H1 (cell line): ENCODE results near the gene ATP13A3. TPM values are rescaled to one million over a fixed set of nuclear protein-coding genes. Genes with fewer than 3 reads are reported as not detected.

ENCODE experiments used
- CTCF ChIA-PET: fragments of 300-600 bp; sonication (Branson Sonifier 250); formaldehyde crosslinking; loops from one replicate; lab custom pipeline; 2021; ENCODE audit not compliant: partially characterized antibody; lab: Charles Lee
- POLR2A ChIA-PET: fragments of 300-600 bp; sonication (Branson Sonifier 250); formaldehyde crosslinking; loops from one replicate; lab custom pipeline; 2021; ENCODE audit warnings: inconsistent platforms; ENCODE audit not compliant: partially characterized antibody; lab: Charles Lee
- DNase-seq, 2 experiments: peaks; one replicate each; pipeline versions ENCODE4 v3.0.0 to v3.0.0-alpha.2; 2010 to 2022; ENCODE audit warnings: low spot score in 2 of 2, low read depth in 1 of 2, mixed read lengths in 1 of 2
- FAIRE-seq: peaks from 2 replicates; lab custom pipeline; 2011; peaks lifted over from hg19 to GRCh38; lab: Jason Lieb, UNC
- H2AFZ ChIP-seq: 2 replicates; pipeline ENCODE4 v1.8.1; 2012; ENCODE audit warnings: low read length, inconsistent platforms
- H2AK5ac ChIP-seq: 2 replicates; pipeline ENCODE4 v1.6.1; 2013; ENCODE audit warnings: low read depth, low read length
- H2BK120ac ChIP-seq: replicated peaks from 2 replicates; pipeline ENCODE3; 2013; ENCODE audit warnings: low read depth, low read length, inconsistent platforms
- H2BK12ac ChIP-seq: 2 replicates; pipeline ENCODE4 v1.6.1; 2013; ENCODE audit warnings: low read depth, low read length
- H2BK15ac ChIP-seq: 2 replicates; pipeline ENCODE4 v1.6.1; 2013; ENCODE audit warnings: low read length
- H2BK20ac ChIP-seq: 2 replicates; pipeline ENCODE4 v1.6.1; 2013; ENCODE audit warnings: low read length
- H2BK5ac ChIP-seq: 2 replicates; pipeline ENCODE4 v1.6.1; 2013; ENCODE audit warnings: low read depth, low read length
- H3K14ac ChIP-seq: 2 replicates; pipeline ENCODE4 v1.6.1; 2013; ENCODE audit warnings: inconsistent platforms; ENCODE audit not compliant: insufficient read length
- H3K18ac ChIP-seq: 2 replicates; pipeline ENCODE4 v1.6.1; 2013; ENCODE audit warnings: low read length; ENCODE audit errors: extremely low read depth
- H3K23ac ChIP-seq: 2 replicates; pipeline ENCODE4 v1.6.1; 2013; ENCODE audit warnings: inconsistent platforms; ENCODE audit not compliant: insufficient read length
- H3K23me2 ChIP-seq: 2 replicates; pipeline ENCODE4 v1.6.1; 2013; ENCODE audit warnings: low read depth, low read length
- H3K27ac ChIP-seq: 2 replicates; pipeline ENCODE4 v1.6.1; 2011; ENCODE audit warnings: low read depth, low read length, inconsistent platforms
- H3K27me3 ChIP-seq, 4 experiments: replicated peaks in 1 of 4; 1 replicate in 1 of 4; 2 replicates in 3 of 4; pipeline versions ENCODE4 v1.6.1 to v1.8.1; 2011 to 2013; ENCODE audit warnings: low read length in 3 of 4, mild to moderate bottlenecking in 3 of 4, inconsistent platforms in 2 of 4, mixed read lengths in 2 of 4, moderate library complexity in 1 of 4; ENCODE audit not compliant: control insufficient read depth in 3 of 4, insufficient read depth in 3 of 4; ENCODE audit errors: extremely low read depth in 1 of 4
- H3K36me3 ChIP-seq, 4 experiments: 2 replicates each; pipeline versions ENCODE4 v1.6.1 to v1.8.1; 2011 to 2013; ENCODE audit warnings: mild to moderate bottlenecking in 4 of 4, low read length in 3 of 4, moderate library complexity in 2 of 4, control low read depth in 1 of 4, inconsistent platforms in 1 of 4; ENCODE audit not compliant: insufficient read depth in 4 of 4, control insufficient read depth in 2 of 4
- H3K4ac ChIP-seq: replicated peaks from 2 replicates; pipeline ENCODE3; 2013; ENCODE audit warnings: low read length, low read depth, mixed read lengths, inconsistent platforms; ENCODE audit not compliant: insufficient read length
- H3K4me1 ChIP-seq, 4 experiments: replicated peaks in 1 of 4; 1 replicate in 1 of 4; 2 replicates in 3 of 4; pipeline versions ENCODE4 v1.6.1 to v1.8.1; 2011 to 2013; ENCODE audit warnings: low read length in 3 of 4, inconsistent platforms in 2 of 4, mixed read lengths in 1 of 4; ENCODE audit not compliant: insufficient read depth in 4 of 4, control insufficient read depth in 3 of 4
- H3K4me2 ChIP-seq, 2 experiments: 2 replicates each; pipeline versions ENCODE4 v1.6.1 to v1.8.1; 2011 to 2013; ENCODE audit warnings: low read depth in 2 of 2, low read length in 2 of 2, control low read depth in 1 of 2, inconsistent platforms in 1 of 2, mild to moderate bottlenecking in 1 of 2; ENCODE audit not compliant: insufficient read depth in 1 of 2
- H3K4me3 ChIP-seq, 4 experiments: fragments of 200-600, 300-600 bp in 1 of 4; sonication (generic), shearing (Covaris generic), sonication (Bioruptor Twin) in 1 of 4; 2 replicates each; pipeline versions ENCODE4 v1.5.1 to v1.8.1; 2011 to 2016; ENCODE audit warnings: low read length in 4 of 4, low read depth in 3 of 4, control low read depth in 2 of 4, inconsistent platforms in 2 of 4, mild to moderate bottlenecking in 2 of 4, mixed read lengths in 1 of 4, moderate library complexity in 1 of 4; ENCODE audit not compliant: insufficient read depth in 2 of 4; ENCODE audit errors: extremely low read depth in 1 of 4
- H3K56ac ChIP-seq: replicated peaks from 2 replicates; pipeline ENCODE3; 2013; ENCODE audit warnings: low read depth, mild to moderate bottlenecking, mixed read lengths, low read length, inconsistent platforms; ENCODE audit not compliant: insufficient read length
- H3K79me1 ChIP-seq: 2 replicates; pipeline ENCODE4 v1.6.1; 2013; ENCODE audit warnings: low read depth, low read length, control low read depth
- H3K79me2 ChIP-seq, 2 experiments: 2 replicates each; pipeline versions ENCODE4 v1.6.1 to v1.8.1; 2012 to 2013; ENCODE audit warnings: low read length in 2 of 2, mild to moderate bottlenecking in 2 of 2, inconsistent platforms in 1 of 2; ENCODE audit not compliant: insufficient read depth in 2 of 2, control insufficient read depth in 1 of 2
- H3K9ac ChIP-seq, 4 experiments: replicated peaks in 1 of 4; 1 replicate in 1 of 4; 2 replicates in 3 of 4; pipeline versions ENCODE4 v1.6.1 to v1.8.1; 2011 to 2013; ENCODE audit warnings: low read depth in 3 of 4, low read length in 3 of 4, control low read depth in 2 of 4, mild to moderate bottlenecking in 2 of 4, moderate library complexity in 2 of 4, inconsistent platforms in 1 of 4; ENCODE audit errors: extremely low read depth in 1 of 4
- H3K9me3 ChIP-seq, 2 experiments: 2 replicates each; pipeline versions ENCODE4 v1.6.1 to v1.8.1; 2012 to 2013; ENCODE audit warnings: mild to moderate bottlenecking in 2 of 2, moderate library complexity in 2 of 2, control low read depth in 1 of 2, inconsistent platforms in 1 of 2, low read depth in 1 of 2, low read length in 1 of 2, mixed read lengths in 1 of 2; ENCODE audit not compliant: insufficient read depth in 2 of 2
- H4K20me1 ChIP-seq, 2 experiments: replicated peaks in 1 of 2; 2 replicates each; pipeline versions ENCODE3 to v1.8.1; 2011 to 2013; ENCODE audit warnings: inconsistent platforms in 2 of 2, low read length in 2 of 2, mild to moderate bottlenecking in 1 of 2; ENCODE audit not compliant: insufficient read depth in 2 of 2, control insufficient read depth in 1 of 2
- H4K5ac ChIP-seq: 2 replicates; pipeline ENCODE4 v1.6.1; 2013; ENCODE audit warnings: low read length, low read depth, mixed read lengths, inconsistent platforms; ENCODE audit not compliant: insufficient read length
- H4K8ac ChIP-seq: 2 replicates; pipeline ENCODE4 v1.8.0; 2013; ENCODE audit warnings: mild to moderate bottlenecking, moderate library complexity, low read length, inconsistent platforms; ENCODE audit not compliant: insufficient read depth; ENCODE audit errors: extremely low read depth
- H4K91ac ChIP-seq: replicated peaks from 2 replicates; pipeline ENCODE3; 2013; ENCODE audit warnings: low read length, mixed read lengths, inconsistent platforms; ENCODE audit not compliant: insufficient read length
- CBX8 ChIP-seq: fragments of 300-800, 300-1000 bp; sonication (generic); IDR thresholded peaks from 2 replicates; pipeline ENCODE4 v1.7.1; 2016; ENCODE audit warnings: low read depth, low read length, borderline replicate concordance
- HDAC2 ChIP-seq, 2 experiments: fragments of 300-600 bp in 1 of 2; sonication (generic) in 1 of 2; IDR thresholded peaks; 2 replicates each; pipeline ENCODE4 v1.6.1; 2011 to 2012; ENCODE audit warnings: low read depth in 2 of 2, low read length in 2 of 2, mild to moderate bottlenecking in 2 of 2, moderate library complexity in 2 of 2, borderline replicate concordance in 1 of 2, inconsistent platforms in 1 of 2
- KDM4A ChIP-seq: IDR thresholded peaks from one replicate; pipeline ENCODE4 v1.7.1; 2012; ENCODE audit warnings: low read depth, mild to moderate bottlenecking, moderate library complexity, low read length, inconsistent platforms; ENCODE audit not compliant: severe bottlenecking
- YY1 ChIP-seq: IDR thresholded peaks from 2 replicates; pipeline ENCODE4 v1.6.1; 2011; ENCODE audit warnings: low read depth, mild to moderate bottlenecking, low read length
- ZNF274 ChIP-seq: IDR thresholded peaks from 2 replicates; pipeline ENCODE4 v1.7.0; 2012; ENCODE audit warnings: low read length, borderline replicate concordance; ENCODE audit errors: extremely low read depth
- whole genome bisulfite sequencing, 2 experiments: shearing (Covaris generic) in 1 of 2; methylation state at CpG; one replicate each; pipeline versions ENCODE4 v1.1.6 to v1.1.7; 2013 to 2015; ENCODE audit warnings: low lambda C conversion rate in 2 of 2, mixed read lengths in 2 of 2, inconsistent platforms in 1 of 2, low coverage in 1 of 2, missing lambda C conversion rate in 1 of 2; ENCODE audit not compliant: insufficient replicate concordance in 2 of 2, insufficient coverage in 1 of 2, insufficient read length in 1 of 2; ENCODE audit errors: extremely low coverage in 1 of 2, missing lambda C conversion rate in 1 of 2; 5-methylcytosine and 5-hydroxymethylcytosine counted together
- polyA plus RNA-seq, 7 experiments: library from polyadenylated mRNA; depleted of rRNA in 3 of 7; stranded (reverse) in 5 of 7; unstranded in 2 of 7; fragments of >200 nt in 5 of 7; fragments of 200-250 nt in 2 of 7; gene quantifications; 1 replicate in 5 of 7; 2 replicates in 1 of 7; 4 replicates in 1 of 7; pipeline versions ENCODE4 v1.2.1 to v1.2.3, GENCODE V29; 2011 to 2013; ENCODE audit warnings: missing spikeins in 2 of 7, mixed read lengths in 2 of 7
- total RNA-seq: library from RNA; stranded (reverse); fragmentation: NEBNext Ultra II Directional; extraction: Animal tissue kit (Norgen Biotek cat#: 25700); gene quantifications from 2 replicates; pipeline ENCODE4 v1.2.1, GENCODE V29; 2021
- TF ChIP-seq, protein P1 (sequence below): IDR thresholded peaks from 2 replicates; pipeline ENCODE4 v1.6.1; 2012; ENCODE audit warnings: inconsistent platforms

The ATP13A3 gene
- total and polyA plus RNA-seq, 2 of the 8 experiments (the other 6 are each of a cell fraction or from before 2014, with no cell fraction given): 18.6 to 92.2 TPM

GRCh38 chr3:194487289-194488054, 670 bp upstream of the ATP13A3 start:
- no peak overlapping the region; the same call in 1 of the 2 replicates for H2BK15ac ChIP-seq
- H3K4me2 ChIP-seq: peak overlapping the region; percentile 60 to 70
- peaks cover 8% of the 10 kb centered on the region; the same call in 1 of the 2 replicates for H3K23me2 ChIP-seq
- H2AK5ac ChIP-seq: peak overlapping the region; percentile 82; the same call in 1 of the 2 replicates
- DNase-seq (no peak), FAIRE-seq (no peak)
- H4K20me1 ChIP-seq: peaks cover 0 to 9% of the 10 kb centered on the region in 2 experiments
- H3K79me2 ChIP-seq: peaks cover 12 to 37% of the 10 kb centered on the region in 2 experiments
- H3K4me1 ChIP-seq: peaks cover 0 to 2% (median 0%) of the 10 kb centered on the region in 4 experiments; a peak in 2 of 7 replicates
- H2AFZ ChIP-seq: peak overlapping the region; percentile 93; the same call in 1 of the 2 replicates
- peak overlapping the region; percentile 60 for H4K8ac ChIP-seq
- H3K4ac ChIP-seq: no peak overlapping the region
- H3K79me1 ChIP-seq: no peaks in the 10 kb centered on the region
- peak overlapping the region in 2 of 4 experiments; percentile 29; a peak in 4 of 7 replicates for H3K9ac ChIP-seq
- H4K91ac ChIP-seq: no peak overlapping the region
- no peak overlapping the region for H3K23ac ChIP-seq
- TF ChIP-seq KDM4A: peak; percentile 21
- no peak for TF ChIP-seq ZNF274
- TF ChIP-seq CBX8: no peak
- TF ChIP-seq HDAC2 (IDR thresholded peaks at IDR 0.05; ENCODE audit: borderline replicate concordance in 1 of 2, low read depth in 2 of 2, low read length in 2 of 2): 0 out of 4 replicates have a peak, but pooled peaks of 1 of the 2 experiments have one; percentile 36
- TF ChIP-seq YY1: peak; percentile 81
- TF ChIP-seq, protein P1, sequence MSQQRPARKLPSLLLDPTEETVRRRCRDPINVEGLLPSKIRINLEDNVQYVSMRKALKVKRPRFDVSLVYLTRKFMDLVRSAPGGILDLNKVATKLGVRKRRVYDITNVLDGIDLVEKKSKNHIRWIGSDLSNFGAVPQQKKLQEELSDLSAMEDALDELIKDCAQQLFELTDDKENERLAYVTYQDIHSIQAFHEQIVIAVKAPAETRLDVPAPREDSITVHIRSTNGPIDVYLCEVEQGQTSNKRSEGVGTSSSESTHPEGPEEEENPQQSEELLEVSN: peak; percentile 27; the same call in 1 of the 2 replicates
- TF ChIP-seq, all 59 proteins: peak for 4
- Histone ChIP-seq H3K9me3 (no peaks in the 10 kb centered on the region), H2BK120ac (no peak overlapping the region), H2BK12ac (peak overlapping the region; percentile 80), H4K5ac (no peak overlapping the region), H3K14ac (no peak overlapping the region), H3K27ac (no peak overlapping the region), H2BK5ac (no peak overlapping the region; the same call in 1 of the 2 replicates), H3K56ac (no peak overlapping the region), H3K36me3 (peaks cover 0 to 1% (median under 1%) of the 10 kb centered on the region in 4 experiments; a peak in 1 of 8 replicates), H3K4me3 (peak overlapping the region; percentile 17 to 75 (median 52); a peak in 7 of 8 replicates), H3K27me3 (peaks cover 0 to 6% (median 4%) of the 10 kb centered on the region in 4 experiments; a peak in 1 of 7 replicates), H2BK20ac (no peak overlapping the region), H3K18ac (no peak overlapping the region; the same call in none of the 2 replicates)
- ChIA-PET POLR2A (interaction anchor here (0.6 to 2.6 kb wide), 7 partner anchors 11 to 200 kb away, joined by 3 to 11 read pairs (median 4); no protein-coding TSS in a partner anchor), CTCF (interaction anchor here (0.7 to 1.3 kb wide), 3 partner anchors 16 kb away, joined by 3 to 6 read pairs (median 4); no protein-coding TSS in a partner anchor)
- 84% methylated on average over 54 of the region's 56 CpGs; no CpG with 5 or more reads in 1 of the 2 experiments for WGBS, 2 experiments
